CD14-positive monocyte (primary cell): ENCODE results near the gene TTLL7. TPM values are rescaled to one million over a fixed set of nuclear protein-coding genes. Genes with fewer than 3 reads are reported as not detected.

Experiments used
- DNase-seq, 3 donors: peaks; one replicate each; pipeline ENCODE4 v3.0.0-alpha.2; 2011 to 2022
- H2AFZ ChIP-seq: 2 replicates; pipeline ENCODE4 v1.6.0; 2012; ENCODE audit warnings: mild to moderate bottlenecking, low read depth, low read length, inconsistent platforms; ENCODE audit not compliant: insufficient read depth, poor library complexity, severe bottlenecking
- H3K27ac ChIP-seq, 2 donors: 1 replicate in 1 of 2; 2 replicates in 1 of 2; pipeline ENCODE4 v1.5.1; 2012 to 2013; ENCODE audit warnings: low read length in 2 of 2, control low read depth in 1 of 2, inconsistent platforms in 1 of 2, low read depth in 1 of 2, mild to moderate bottlenecking in 1 of 2
- H3K27me3 ChIP-seq, 2 donors: one replicate each; pipeline versions ENCODE4 v1.6.0 to v1.6.1; 2011 to 2013; ENCODE audit warnings: low read length in 2 of 2; ENCODE audit not compliant: control insufficient read depth in 2 of 2, insufficient read depth in 2 of 2
- H3K36me3 ChIP-seq, 2 donors: replicated peaks in 1 of 2; 1 replicate in 1 of 2; 2 replicates in 1 of 2; pipeline versions ENCODE4 v1.5.1 to v1.6.1; 2012 to 2013; ENCODE audit warnings: low read length in 2 of 2, control low read depth in 1 of 2, inconsistent platforms in 1 of 2, mild to moderate bottlenecking in 1 of 2; ENCODE audit not compliant: insufficient read depth in 2 of 2, control insufficient read depth in 1 of 2
- H3K4me1 ChIP-seq, 2 donors: 1 replicate in 1 of 2; 2 replicates in 1 of 2; pipeline versions ENCODE4 v1.5.1 to v1.6.1; 2012 to 2013; ENCODE audit warnings: low read length in 2 of 2, control low read depth in 1 of 2, inconsistent platforms in 1 of 2, mild to moderate bottlenecking in 1 of 2, moderate library complexity in 1 of 2; ENCODE audit not compliant: insufficient read depth in 2 of 2, control insufficient read depth in 1 of 2
- H3K4me2 ChIP-seq: replicated peaks from 2 replicates; pipeline ENCODE3; 2012; ENCODE audit warnings: low read length, moderate library complexity, mild to moderate bottlenecking; ENCODE audit not compliant: poor library complexity, severe bottlenecking; ENCODE audit errors: extremely low read depth
- H3K4me3 ChIP-seq, 3 experiments: fragments of 200-600 bp in 1 of 3; sonication (generic) in 1 of 3; replicated peaks in 1 of 3; 1 replicate in 2 of 3; 2 replicates in 1 of 3; pipeline ENCODE4 v1.5.1; 2011 to 2013; ENCODE audit warnings: low read length in 3 of 3, mild to moderate bottlenecking in 3 of 3, control low read depth in 2 of 3, low read depth in 2 of 3, inconsistent platforms in 1 of 3, moderate library complexity in 1 of 3
- H3K79me2 ChIP-seq: 2 replicates; pipeline ENCODE4 v1.6.0; 2012; ENCODE audit warnings: mild to moderate bottlenecking, control low read depth, inconsistent platforms, low read length, moderate library complexity; ENCODE audit not compliant: insufficient read depth
- H3K9ac ChIP-seq: 2 replicates; pipeline ENCODE4 v1.6.0; 2017; ENCODE audit warnings: low read length, mild to moderate bottlenecking; ENCODE audit not compliant: insufficient read depth, poor library complexity, severe bottlenecking
- H3K9me3 ChIP-seq, 2 donors: replicated peaks in 1 of 2; 1 replicate in 1 of 2; 2 replicates in 1 of 2; pipeline versions ENCODE4 v1.5.1 to v1.6.1; 2012 to 2013; ENCODE audit warnings: low read length in 2 of 2, control low read depth in 1 of 2; ENCODE audit not compliant: control insufficient read depth in 1 of 2, insufficient read depth in 1 of 2
- H4K20me1 ChIP-seq: 2 replicates; pipeline ENCODE4 v1.6.0; 2012; ENCODE audit warnings: mild to moderate bottlenecking, low read length, control low read depth, moderate library complexity; ENCODE audit not compliant: insufficient read depth
- H3K27ac Mint-ChIP-seq, 7 donors: one replicate each; pipeline ENCODE4 v1.8.0; 2020; ENCODE audit warnings: mild to moderate bottlenecking in 7 of 7, mixed read lengths in 7 of 7, moderate library complexity in 6 of 7, inconsistent platforms in 2 of 7
- H3K27me3 Mint-ChIP-seq, 3 donors: one replicate each; pipeline ENCODE4 v1.8.0; 2021 to 2022; ENCODE audit warnings: low read depth in 3 of 3, mild to moderate bottlenecking in 3 of 3, mixed read lengths in 3 of 3, moderate library complexity in 3 of 3, inconsistent platforms in 1 of 3
- H3K36me3 Mint-ChIP-seq, 2 donors: one replicate each; pipeline ENCODE4 v1.8.0; 2020; ENCODE audit warnings: mixed read lengths in 2 of 2, inconsistent platforms in 1 of 2, mild to moderate bottlenecking in 1 of 2
- H3K4me1 Mint-ChIP-seq: one replicate; pipeline ENCODE4 v1.8.0; 2020; ENCODE audit warnings: mild to moderate bottlenecking, mixed read lengths
- H3K4me3 Mint-ChIP-seq, 2 donors: one replicate each; pipeline ENCODE4 v1.8.0; 2020; ENCODE audit warnings: mild to moderate bottlenecking in 2 of 2, mixed read lengths in 2 of 2, moderate library complexity in 1 of 2
- H3K9me3 Mint-ChIP-seq, 7 donors: one replicate each; pipeline ENCODE4 v1.8.0; 2020 to 2022; ENCODE audit warnings: mixed read lengths in 7 of 7, mild to moderate bottlenecking in 6 of 7, moderate library complexity in 6 of 7, inconsistent platforms in 2 of 7
- CTCF ChIP-seq: fragments of 200-600 bp; IDR thresholded peaks from one replicate; pipeline ENCODE4 v1.8.0; 2022; ENCODE audit warnings: antibody characterized with exemption, mild to moderate bottlenecking
- WGBS: methylation state at CpG from one replicate; pipeline ENCODE4 v1.1.5; 2013; ENCODE audit warnings: missing lambda C conversion rate; ENCODE audit not compliant: insufficient coverage; 5-methylcytosine and 5-hydroxymethylcytosine counted together
- intact Hi-C, 2 donors: fragments of 100-400 bp; cut with micrococcal nuclease; formaldehyde crosslinking; loops; one replicate each; pipeline versions ENCODE4 v1.15.0 to v1.15.1; 2023
- polyA plus RNA-seq, 3 donors: library from polyadenylated mRNA; depleted of rRNA in 1 of 3; unstranded in 2 of 3; stranded (reverse) in 1 of 3; fragments of 300-500 nt in 2 of 3; fragments of >200 nt in 1 of 3; fragmentation: Illumina TruSeq in 2 of 3; gene quantifications; 1 replicate in 2 of 3; 2 replicates in 1 of 3; pipeline ENCODE4 v1.2.3, GENCODE V29; 2012 to 2021

TTLL7 gene
- polyA plus RNA-seq, 3 donors: 0.12 to 0.69 TPM; not detected in 1

- no peaks in the 10 kb centered on the region for H3K9me3 ChIP-seq
- 2% methylated on average over 21 of the region's 26 CpGs for WGBS
- H3K27ac Mint-ChIP-seq: peak overlapping the region in 5 of 7 donors; percentile 22 to 86 (median 62)
- H4K20me1 ChIP-seq: no peaks in the 10 kb centered on the region
- H2AFZ ChIP-seq: peak overlapping the region; percentile 88
- peak in 1 of 3 donors; percentile 37 for DNase-seq
- TF ChIP-seq CTCF: no peak
- H3K79me2 ChIP-seq: no peaks in the 10 kb centered on the region
- peaks cover 13% of the 10 kb centered on the region for H3K4me1 Mint-ChIP-seq
- H3K4me3 Mint-ChIP-seq: peak overlapping the region; percentile 81 to 89
- peaks cover 38 to 48% (median 40%) of the 10 kb centered on the region in 3 donors for H3K27me3 Mint-ChIP-seq
- H3K4me1 ChIP-seq: peaks cover 5% of the 10 kb centered on the region in 2 donors
- H3K4me2 ChIP-seq: peak overlapping the region; percentile 91
- no peaks in the 10 kb centered on the region for H3K9me3 Mint-ChIP-seq
- peak overlapping the region; percentile 73 for H3K9ac ChIP-seq
- H3K27ac ChIP-seq: peak overlapping the region in 1 of 2 donors; percentile 47
- no peaks in the 10 kb centered on the region for H3K36me3 ChIP-seq
- peaks cover 31 to 41% of the 10 kb centered on the region in 2 donors for H3K27me3 ChIP-seq
- intact Hi-C loops: no loop called here
- H3K36me3 Mint-ChIP-seq: no peaks in the 10 kb centered on the region
- H3K4me3 ChIP-seq: peak overlapping the region; percentile 53 to 81 (median 57)
Observed at GRCh38 chr1:83999316-83999819, 436 bp upstream of the TTLL7 start.

GRCh38 chr1:83998205-83998497, 781 bp downstream of the TTLL7 start:
- Histone ChIP-seq H3K79me2 (no peaks in the 10 kb centered on the region), H3K9ac (no peak overlapping the region), H3K27me3 (peaks cover 31 to 41% of the 10 kb centered on the region in 2 donors), H3K4me1 (peaks cover 5% of the 10 kb centered on the region in 2 donors), H3K4me3 (peak overlapping the region in 1 of 3 experiments; percentile 81), H3K4me2 (peak overlapping the region; percentile 91), H3K36me3 (no peaks in the 10 kb centered on the region), H2AFZ (no peak overlapping the region), H3K27ac (no peak overlapping the region), H4K20me1 (no peaks in the 10 kb centered on the region), H3K9me3 (no peaks in the 10 kb centered on the region)
- DNase-seq: no peak
- H3K4me3 Mint-ChIP-seq: peak overlapping the region; percentile 81 to 89
- no peaks in the 10 kb centered on the region for H3K9me3 Mint-ChIP-seq
- TF ChIP-seq CTCF: no peak
- no CpG with 5 or more reads among the region's 4 CpGs for WGBS
- H3K27me3 Mint-ChIP-seq: peaks cover 38 to 50% (median 45%) of the 10 kb centered on the region in 3 donors
- no peaks in the 10 kb centered on the region for H3K36me3 Mint-ChIP-seq
- peaks cover 13% of the 10 kb centered on the region for H3K4me1 Mint-ChIP-seq
- H3K27ac Mint-ChIP-seq: no peak overlapping the region
- intact Hi-C loops: no loop called here
